Measurements from ENCODE around the gene MLXIPL. TPM values are rescaled to one million over a fixed set of nuclear protein-coding genes. Genes with fewer than 3 reads are reported as not detected.
"Not testable (repeated sequence)": the region's sequence is repeated elsewhere in the genome, so short reads cannot be mapped to it uniquely, and the experiment has no call there.

The MLXIPL gene
- total and polyA plus RNA-seq, 2 donors (not counting 3 experiments of a cell fraction or from before 2014, with no cell fraction given) = not detected

DNA sequence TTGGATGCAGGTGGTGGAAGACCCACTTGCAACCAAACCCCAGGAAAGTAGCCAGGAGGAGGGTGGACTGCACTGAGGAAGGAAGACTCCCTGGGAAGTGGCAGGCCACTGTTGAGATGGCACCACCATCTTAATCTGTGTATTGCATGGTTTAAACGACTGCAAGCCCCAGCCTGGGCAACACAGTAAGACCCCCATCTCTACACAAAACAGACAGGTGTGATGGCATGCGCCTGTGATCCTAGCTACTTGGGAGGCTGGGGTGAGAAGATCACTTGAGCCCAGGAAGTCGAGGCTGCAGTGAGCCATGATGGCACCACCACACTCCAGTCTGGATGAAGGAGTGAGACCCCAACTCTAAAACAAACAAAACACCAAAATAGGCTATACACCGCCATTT lies 57.2 kb downstream of the MLXIPL start:
- no peak for FAIRE-seq
- TF ChIP-seq MYC (IDR thresholded peaks at IDR 0.05; ENCODE audit: low read depth, low read length) (no peak), POLR2AphosphoS5 (IDR thresholded peaks at IDR 0.05; ENCODE audit: insufficient read depth, low read depth, low read length) (no peak), GATA2 (IDR thresholded peaks at IDR 0.05; ENCODE audit: insufficient read depth, insufficient read length, low read depth, low read length) (no peak), EZH2 (IDR thresholded peaks at IDR 0.05; ENCODE audit: borderline replicate concordance, low read depth, low read length, severe bottlenecking) (no peak), JUN (IDR thresholded peaks at IDR 0.05; ENCODE audit: borderline replicate concordance, insufficient read depth, insufficient read length, low read depth) (no peak), POLR2A (IDR thresholded peaks at IDR 0.05; ENCODE audit: low read depth, low read length) (no peak), FOS (IDR thresholded peaks at IDR 0.05; ENCODE audit: borderline replicate concordance, insufficient read depth, low read length) (no peak)
- TF ChIP-seq, protein P1, sequence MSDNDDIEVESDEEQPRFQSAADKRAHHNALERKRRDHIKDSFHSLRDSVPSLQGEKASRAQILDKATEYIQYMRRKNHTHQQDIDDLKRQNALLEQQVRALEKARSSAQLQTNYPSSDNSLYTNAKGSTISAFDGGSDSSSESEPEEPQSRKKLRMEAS (IDR thresholded peaks at IDR 0.05; ENCODE audit: insufficient read depth, insufficient read length) = no peak
- TF ChIP-seq, protein P2, sequence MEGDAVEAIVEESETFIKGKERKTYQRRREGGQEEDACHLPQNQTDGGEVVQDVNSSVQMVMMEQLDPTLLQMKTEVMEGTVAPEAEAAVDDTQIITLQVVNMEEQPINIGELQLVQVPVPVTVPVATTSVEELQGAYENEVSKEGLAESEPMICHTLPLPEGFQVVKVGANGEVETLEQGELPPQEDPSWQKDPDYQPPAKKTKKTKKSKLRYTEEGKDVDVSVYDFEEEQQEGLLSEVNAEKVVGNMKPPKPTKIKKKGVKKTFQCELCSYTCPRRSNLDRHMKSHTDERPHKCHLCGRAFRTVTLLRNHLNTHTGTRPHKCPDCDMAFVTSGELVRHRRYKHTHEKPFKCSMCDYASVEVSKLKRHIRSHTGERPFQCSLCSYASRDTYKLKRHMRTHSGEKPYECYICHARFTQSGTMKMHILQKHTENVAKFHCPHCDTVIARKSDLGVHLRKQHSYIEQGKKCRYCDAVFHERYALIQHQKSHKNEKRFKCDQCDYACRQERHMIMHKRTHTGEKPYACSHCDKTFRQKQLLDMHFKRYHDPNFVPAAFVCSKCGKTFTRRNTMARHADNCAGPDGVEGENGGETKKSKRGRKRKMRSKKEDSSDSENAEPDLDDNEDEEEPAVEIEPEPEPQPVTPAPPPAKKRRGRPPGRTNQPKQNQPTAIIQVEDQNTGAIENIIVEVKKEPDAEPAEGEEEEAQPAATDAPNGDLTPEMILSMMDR (IDR thresholded peaks at IDR 0.05; ENCODE audit: extremely low read depth in 1 of 2, insufficient read depth in 1 of 2, low read depth in 1 of 2, low read length in 2 of 2) = no peak
- Histone ChIP-seq H4K20me1 (replicated peaks; ENCODE audit: control insufficient read depth, extremely low read depth, insufficient read depth, low read length) (no peaks in the 10 kb centered on the region), H3K27ac (ENCODE audit: insufficient read depth, low read depth, low read length) (no peak overlapping the region), H3K4me3 (replicated peaks in 1 of 3; ENCODE audit: insufficient read depth in 1 of 3, low read depth in 1 of 3, low read length in 3 of 3) (no peak overlapping the region), H3K27me3 (ENCODE audit: control insufficient read depth in 2 of 2, insufficient read depth in 2 of 2, low read length in 2 of 2) (peaks cover 0 to 4% of the 10 kb centered on the region in 2 experiments), H3K36me3 (ENCODE audit: control insufficient read depth in 2 of 2, extremely low read depth in 1 of 2, insufficient read depth in 2 of 2, low read length in 2 of 2) (peaks cover 4 to 14% of the 10 kb centered on the region in 2 experiments), H3K9me1 (replicated peaks; ENCODE audit: control insufficient read depth, extremely low read depth, insufficient read depth, low read length) (no peaks in the 10 kb centered on the region), H3K9ac (replicated peaks; ENCODE audit: extremely low read depth, insufficient read depth, low read length) (no peak overlapping the region), H3K4me1 (ENCODE audit: control insufficient read depth, extremely low read depth, insufficient read depth, low read length) (no peaks in the 10 kb centered on the region), H3K9me3 (replicated peaks; ENCODE audit: control insufficient read depth, insufficient read depth, low read length) (no peaks in the 10 kb centered on the region), H3K79me2 (ENCODE audit: control insufficient read depth, insufficient read depth, low read length) (no peaks in the 10 kb centered on the region), H2AFZ (ENCODE audit: low read depth, low read length) (no peak overlapping the region), H3K4me2 (ENCODE audit: insufficient read depth, low read length) (no peak overlapping the region)
- ChIA-PET POLR2A (interaction anchor here (1.4 kb wide), 1 partner anchor 11 kb away, joined by 3 read pairs; the partner anchor contains the start of gene TBL2), CTCF (interaction anchor here (1.4 kb wide), 1 partner anchor 167 kb away, joined by 3 read pairs; no protein-coding TSS in a partner anchor)
- no peak for DNase-seq (ENCODE audit: low read depth, low spot score)
- BruUV-seq (replicated peaks) = no TSS peak
- dilution Hi-C loops (cut with MboI; ENCODE audit: extremely low pct_ligation_motif_present, low sequenced_read_pairs) = no loop called here
- intact Hi-C loops (cut with micrococcal nuclease) = no loop called here

DNA sequence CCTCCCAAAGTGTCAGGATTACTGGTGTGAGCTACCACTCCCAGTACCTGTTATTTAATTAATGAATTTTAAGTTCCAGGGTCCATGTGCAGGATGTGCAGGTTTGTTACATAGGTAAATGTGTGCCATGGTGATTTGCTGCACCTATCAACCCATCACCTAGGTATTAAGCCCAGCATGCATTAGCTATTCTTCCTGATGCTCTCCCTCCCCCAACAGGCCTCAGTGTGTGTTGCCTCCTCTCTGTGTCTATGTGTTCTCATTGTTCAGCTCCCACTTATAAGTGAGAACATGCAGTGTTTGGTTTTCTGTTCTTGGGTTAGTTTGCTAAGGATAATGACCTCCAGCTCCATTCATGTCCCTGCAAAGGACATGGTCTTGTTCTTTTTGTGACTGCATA lies 57.9 kb downstream of the MLXIPL start:
- H3K27ac ChIP-seq (ENCODE audit: insufficient read depth, low read depth, low read length); H2AFZ ChIP-seq (ENCODE audit: low read depth, low read length); BruUV-seq (replicated peaks); H3K4me3 ChIP-seq (replicated peaks in 1 of 3; ENCODE audit: insufficient read depth in 1 of 3, low read depth in 1 of 3, low read length in 3 of 3); H3K9me3 ChIP-seq (replicated peaks; ENCODE audit: control insufficient read depth, insufficient read depth, low read length); H3K27me3 ChIP-seq (ENCODE audit: control insufficient read depth in 2 of 2, insufficient read depth in 2 of 2, low read length in 2 of 2); H3K4me1 ChIP-seq (ENCODE audit: control insufficient read depth, extremely low read depth, insufficient read depth, low read length); DNase-seq (ENCODE audit: low read depth, low spot score); H3K4me2 ChIP-seq (ENCODE audit: insufficient read depth, low read length); H3K9me1 ChIP-seq (replicated peaks; ENCODE audit: control insufficient read depth, extremely low read depth, insufficient read depth, low read length); dilution Hi-C loops (cut with MboI; ENCODE audit: extremely low pct_ligation_motif_present, low sequenced_read_pairs); H3K9ac ChIP-seq (replicated peaks; ENCODE audit: extremely low read depth, insufficient read depth, low read length); H4K20me1 ChIP-seq (replicated peaks; ENCODE audit: control insufficient read depth, extremely low read depth, insufficient read depth, low read length); intact Hi-C loops (cut with micrococcal nuclease); H3K79me2 ChIP-seq (ENCODE audit: control insufficient read depth, insufficient read depth, low read length); FAIRE-seq: not testable (repeated sequence)
- POLR2A ChIA-PET = interaction anchor here (1.1 kb wide), 1 partner anchor 12 kb away, joined by 4 read pairs; the partner anchor contains the start of gene TBL2
- H3K36me3 ChIP-seq (ENCODE audit: control insufficient read depth in 2 of 2, extremely low read depth in 1 of 2, insufficient read depth in 2 of 2, low read length in 2 of 2) = peaks cover 4 to 13% of the 10 kb centered on the region in 2 experiments
- CTCF ChIA-PET = interaction anchor here (1.6 kb wide), 1 partner anchor 10 kb away, joined by 7 read pairs; no protein-coding TSS in a partner anchor

Measured in endothelial cell of umbilical vein (primary cell).